GM19351 (cell line): Measurements from ENCODE around the gene NT5M.

ENCODE experiments used
- ATAC-seq: cut with Tn5 transposase; IDR thresholded peaks from one replicate; pipeline ENCODE4 v1.9.1; 2021; ENCODE audit warnings: mild to moderate bottlenecking, moderate library complexity; ENCODE audit not compliant: unreplicated experiment

The NT5M gene

DNA sequence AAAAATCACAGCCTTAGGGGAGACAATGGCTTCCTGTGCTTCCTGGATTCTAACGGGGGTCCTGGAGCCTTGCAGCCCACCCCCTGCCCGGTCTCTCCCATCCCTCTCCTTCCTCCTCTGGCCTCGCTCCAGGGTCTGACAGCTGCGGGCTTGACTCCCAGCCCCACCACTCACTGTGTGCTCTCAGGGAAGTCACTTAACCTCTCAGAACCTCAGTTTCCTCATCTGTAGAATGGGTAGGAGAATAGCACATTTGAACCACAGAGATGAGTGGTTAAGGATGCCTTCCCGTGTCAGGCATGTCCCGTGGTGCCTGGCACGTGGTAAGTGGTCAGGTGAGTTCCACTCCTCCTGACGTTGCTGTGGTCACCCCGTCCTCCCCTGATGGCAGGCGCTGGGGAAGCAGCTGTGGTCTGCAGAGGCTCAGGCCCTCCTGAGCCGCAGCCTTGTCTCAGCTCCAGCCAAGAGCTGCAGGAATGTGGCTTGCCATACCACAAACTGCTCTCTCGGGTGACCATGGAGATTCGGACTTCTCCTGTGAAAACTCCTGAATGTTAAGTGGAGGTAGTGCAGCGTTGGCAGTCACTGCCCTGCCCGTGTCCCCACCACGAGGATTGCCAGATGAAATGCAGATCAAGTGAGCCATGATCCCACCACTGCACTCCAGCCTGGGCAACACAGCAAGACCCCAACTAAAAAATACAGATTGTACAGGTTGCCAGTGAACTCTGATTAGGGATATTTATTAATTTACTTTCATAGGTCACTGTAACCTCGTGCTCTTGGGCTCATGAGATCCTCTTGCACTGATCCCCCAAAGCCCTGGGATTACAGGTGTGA lies 85.7 kb downstream of the NT5M start:
- ATAC-seq = no peak

DNA sequence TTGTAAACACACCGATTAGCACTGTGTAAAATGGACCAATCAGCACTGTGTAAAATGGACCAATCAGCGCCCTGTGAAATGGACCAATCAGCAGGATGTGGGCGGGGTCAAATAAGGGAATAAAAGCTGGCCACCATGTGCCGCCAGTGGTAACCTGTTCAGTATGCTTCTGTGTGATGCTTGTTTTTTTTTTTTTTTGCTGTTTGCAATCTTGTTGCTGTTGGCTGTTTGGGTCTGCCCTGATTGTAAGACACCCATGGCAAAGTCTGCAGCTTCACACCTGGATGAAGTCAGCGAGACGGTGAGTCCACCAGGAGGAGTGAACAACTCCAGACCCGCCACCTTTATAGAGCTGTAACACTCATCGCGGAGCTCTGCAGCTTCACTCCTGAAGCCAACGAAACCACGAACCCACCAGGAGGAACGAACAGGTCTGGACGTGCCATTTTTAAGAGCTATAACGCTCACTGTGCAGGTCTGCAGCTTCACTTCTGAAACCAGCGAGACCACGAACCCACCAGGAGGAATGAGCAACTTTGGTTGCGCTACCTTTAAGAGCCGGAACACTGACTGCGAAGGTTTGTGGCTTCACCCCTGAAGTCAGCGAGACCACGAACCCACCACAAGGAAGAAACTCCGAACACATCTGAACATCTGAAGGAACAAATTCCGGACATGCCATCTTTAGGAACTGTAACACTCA lies 88.6 kb downstream of the NT5M start:
- ATAC-seq = no peak

DNA sequence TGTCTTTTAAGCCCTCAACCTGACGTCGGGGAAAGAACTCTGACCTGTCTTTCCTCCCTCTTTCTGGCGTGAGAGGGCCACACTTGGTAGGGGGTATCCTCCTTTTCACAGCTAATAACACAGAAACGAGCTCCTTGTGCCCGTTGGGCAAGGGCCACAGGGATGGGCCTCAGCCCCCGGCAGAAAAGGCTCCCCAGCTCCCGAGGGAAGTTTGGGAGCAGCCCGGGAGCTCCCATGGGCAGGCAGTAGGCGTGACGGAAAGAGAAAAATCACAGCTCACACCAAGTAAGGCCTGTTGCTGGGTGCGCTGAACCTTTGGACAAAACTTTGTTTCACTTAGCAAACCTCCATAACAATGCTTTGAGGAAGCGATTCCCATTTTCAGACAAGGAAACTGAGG lies 90.8 kb downstream of the NT5M start:
- no peak for ATAC-seq

GRCh38 chr17:17394494-17394893 lies 91.3 kb downstream of the NT5M start:
- ATAC-seq = no peak

GRCh38 chr17:17395246-17395802 lies 92.2 kb downstream of the NT5M start:
- ATAC-seq = no peak

DNA sequence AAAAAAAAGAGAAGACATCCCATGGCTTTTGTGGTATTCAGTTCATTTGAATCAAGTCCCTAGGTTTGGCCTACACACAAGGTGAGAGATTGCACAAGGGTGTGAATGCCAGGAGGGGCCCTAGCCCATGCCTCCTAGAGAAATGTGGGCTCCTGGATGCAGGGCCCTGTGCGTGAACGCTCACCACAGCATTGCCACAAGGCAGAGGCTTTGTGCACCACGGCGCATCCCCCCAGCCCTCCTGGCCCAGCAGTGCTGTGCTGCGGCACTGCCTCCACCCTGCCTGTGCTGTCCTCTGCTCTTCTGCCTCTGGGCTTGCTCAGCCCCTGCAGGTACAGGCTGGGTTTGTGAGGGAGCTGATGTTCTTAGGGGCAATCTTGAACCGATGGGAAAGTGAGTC lies 92.7 kb downstream of the NT5M start:
- ATAC-seq = no peak
